Right hindlimb (tissue), 1 donor: ENCODE results near the gene OOSP4B.
"Not testable (repeated sequence)": the region's sequence is repeated elsewhere in the genome, so short reads cannot be mapped to it uniquely, and the experiment has no call there.

Experiments used
- DNase-seq: peaks from one replicate; pipeline ENCODE4 v3.0.0-alpha.2; 2018

Gene OOSP4B

GRCh38 chr11:60064111-60064510 is 47.1 kb downstream of the OOSP4B start:
- no peak for DNase-seq

GRCh38 chr11:60065801-60066200 is 48.8 kb downstream of the OOSP4B start:
- no peak for DNase-seq

GRCh38 chr11:60069450-60069849 is 52.5 kb downstream of the OOSP4B start:
- no peak for DNase-seq

GRCh38 chr11:60071644-60072043 is 54.7 kb downstream of the OOSP4B start:
- DNase-seq = not testable (repeated sequence)

GRCh38 chr11:60077216-60077817 is 60.3 kb downstream of the OOSP4B start:
- no peak for DNase-seq

GRCh38 chr11:60077981-60078380 is 61.0 kb downstream of the OOSP4B start:
- no peak for DNase-seq

- DNase-seq = no peak
Observed at GRCh38 chr11:60078745-60079144, 61.8 kb downstream of the OOSP4B start.

- DNase-seq = no peak
Observed at GRCh38 chr11:60080535-60080934, 63.6 kb downstream of the OOSP4B start.
